GM21619 (cell line): Measurements from ENCODE around the gene TMEM198.

ENCODE experiments used
- ATAC-seq: cut with Tn5 transposase; IDR thresholded peaks from one replicate; pipeline ENCODE4 v1.9.1; 2021; ENCODE audit not compliant: unreplicated experiment

The TMEM198 gene

GRCh38 chr2:219524817-219525216, 19.0 kb upstream of the TMEM198 start:
- ATAC-seq, result no peak

GRCh38 chr2:219525533-219526232, 18.1 kb upstream of the TMEM198 start:
- no peak for ATAC-seq

- ATAC-seq, result no peak
Measured at GRCh38 chr2:219526320-219527075, 17.3 kb upstream of the TMEM198 start.

GRCh38 chr2:219527076-219527394, 16.8 kb upstream of the TMEM198 start:
- ATAC-seq, result no peak

GRCh38 chr2:219527472-219527871, 16.4 kb upstream of the TMEM198 start:
- ATAC-seq, result no peak

- peak; percentile 92 for ATAC-seq
Measured at GRCh38 chr2:219530048-219530963, 13.5 kb upstream of the TMEM198 start.

- ATAC-seq, result no peak
Measured at GRCh38 chr2:219531639-219532377, 12.0 kb upstream of the TMEM198 start.

DNA sequence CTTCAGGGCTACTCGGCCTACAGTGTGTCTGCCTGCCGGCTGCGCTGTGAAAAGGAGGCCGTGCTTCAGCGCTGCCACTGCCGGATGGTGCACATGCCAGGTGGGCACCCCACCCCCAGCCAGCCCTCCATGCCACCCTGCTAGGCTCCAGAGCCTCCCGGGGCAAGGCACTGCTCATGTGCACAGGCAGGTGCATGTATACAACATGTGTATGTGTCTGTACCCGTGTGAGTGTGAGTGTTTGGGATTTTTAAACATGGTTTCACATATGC, 11.5 kb upstream of the TMEM198 start:
- no peak for ATAC-seq

DNA sequence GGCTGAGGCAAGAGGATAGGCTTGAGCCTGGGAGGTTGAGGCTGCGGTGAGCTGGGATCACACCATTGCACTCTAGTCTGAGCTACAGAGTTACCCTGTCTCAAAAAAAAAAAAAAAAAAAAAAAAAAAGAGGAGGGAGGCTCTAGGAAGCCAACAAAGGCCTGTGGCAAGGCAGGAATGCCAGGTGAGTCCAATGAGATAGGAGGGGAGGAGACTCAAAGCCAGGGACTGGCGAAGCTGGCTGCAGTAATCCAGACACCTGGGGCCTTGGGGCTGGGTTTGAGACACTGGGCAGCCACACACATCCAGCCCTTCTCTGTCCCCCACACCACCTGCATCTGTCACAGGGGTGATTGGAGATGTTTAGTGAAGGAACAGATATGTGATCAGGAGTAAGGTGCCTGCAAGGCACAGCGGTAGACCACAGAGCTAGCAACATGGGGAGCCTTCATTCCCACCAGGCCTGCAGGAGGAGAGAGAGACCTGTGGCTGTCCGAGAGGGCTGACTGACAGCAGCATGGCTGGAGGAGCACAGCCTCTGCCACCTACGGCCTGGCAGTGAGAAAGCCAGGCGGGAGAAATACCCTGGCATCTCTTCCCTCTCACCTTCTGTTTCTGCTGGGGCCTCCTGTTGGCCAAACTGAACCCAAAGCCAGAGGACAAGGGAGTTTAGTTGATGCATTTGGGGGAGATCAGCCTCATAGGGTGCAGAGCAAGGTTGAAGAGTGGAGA, 9.7 kb upstream of the TMEM198 start:
- no peak for ATAC-seq

GRCh38 chr2:219536425-219536824, 7.4 kb upstream of the TMEM198 start:
- no peak for ATAC-seq

- no peak for ATAC-seq
Measured at GRCh38 chr2:219536967-219537366, 6.9 kb upstream of the TMEM198 start.

DNA sequence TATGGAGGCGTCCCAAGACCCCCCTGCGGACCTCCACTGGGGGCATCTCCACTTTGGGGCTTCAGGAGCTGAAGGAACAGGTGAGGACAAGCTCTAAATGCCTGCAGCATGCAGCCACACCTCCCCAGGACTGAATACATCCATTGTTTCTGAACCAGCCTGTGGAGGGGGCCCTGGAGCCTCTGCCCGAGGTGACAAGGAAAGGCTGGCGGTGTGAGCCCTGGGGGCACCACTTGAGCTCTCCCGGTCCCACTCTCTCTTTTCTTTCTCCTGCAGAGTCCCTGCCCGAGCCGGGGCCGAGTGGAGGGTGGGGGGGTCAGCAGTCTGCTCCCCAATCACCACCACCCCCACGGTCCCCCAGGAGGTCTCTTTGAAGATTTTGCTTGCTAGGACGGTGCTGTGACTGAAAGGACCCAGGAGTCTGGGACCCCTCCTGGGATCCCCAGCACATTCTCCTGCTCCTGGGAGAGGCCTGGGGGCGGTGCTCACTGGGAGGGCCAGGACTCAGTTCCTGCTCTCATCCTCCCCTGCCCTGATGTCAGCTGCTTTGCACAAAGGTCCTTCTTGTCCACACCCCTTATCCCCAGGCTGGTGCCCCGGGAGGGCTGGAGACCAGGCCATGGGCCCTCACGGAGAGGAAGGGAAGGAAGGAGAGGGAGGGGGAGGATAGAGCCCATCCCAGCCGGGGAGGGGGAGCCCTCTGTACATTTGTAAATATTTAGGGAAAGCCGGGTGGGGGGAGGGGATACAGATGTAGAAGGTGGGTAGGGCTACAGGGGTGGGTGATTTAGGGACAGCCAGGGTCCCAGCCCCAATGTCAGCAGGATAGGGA, 6.0 kb upstream of the TMEM198 start:
- ATAC-seq, result no peak

GRCh38 chr2:219538504-219538951, 5.3 kb upstream of the TMEM198 start:
- ATAC-seq, result no peak

GRCh38 chr2:219538956-219539788, 4.7 kb upstream of the TMEM198 start:
- ATAC-seq, result no peak

- no peak for ATAC-seq
Measured at GRCh38 chr2:219539926-219540678, 3.7 kb upstream of the TMEM198 start.

GRCh38 chr2:219540784-219541504, 2.9 kb upstream of the TMEM198 start:
- ATAC-seq, result no peak

DNA sequence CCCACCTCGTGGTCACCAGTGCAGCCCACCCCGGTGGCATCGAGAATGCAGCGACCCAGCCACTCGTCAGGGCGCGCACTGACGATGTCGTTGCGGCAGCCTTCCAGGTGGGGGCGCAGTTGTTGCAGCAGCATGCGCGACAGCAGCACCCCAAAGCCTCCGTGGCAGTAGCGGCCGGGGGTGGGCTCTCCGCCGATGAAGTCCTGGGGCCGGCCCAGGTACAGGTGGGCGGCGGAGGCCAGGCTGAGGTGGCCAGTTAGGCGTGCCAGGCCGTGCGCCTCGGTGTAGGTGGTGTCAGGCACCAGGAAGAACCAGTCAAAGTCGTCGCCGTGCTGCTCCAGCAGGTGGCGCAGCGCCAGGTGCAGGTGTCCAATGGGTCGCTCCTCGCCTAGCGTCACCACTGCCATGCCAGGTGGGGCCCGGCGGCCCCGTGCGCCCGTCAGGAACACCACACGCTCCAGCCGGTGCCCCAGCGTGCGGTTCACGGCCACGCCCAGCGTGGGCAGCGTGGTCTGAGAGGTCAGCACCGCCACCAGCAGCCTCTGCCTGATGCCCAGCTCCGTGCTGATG, 2.1 kb upstream of the TMEM198 start:
- ATAC-seq, result peak; percentile 46
